ENCODE data around the gene MAOA.

Gene MAOA

GRCh38 chrX:43693602-43694406 is 37.7 kb downstream of the MAOA start:
- TF ChIP-seq TEAD4 (IDR thresholded peaks at IDR 0.05) (no peak), ZBTB7A (IDR thresholded peaks at IDR 0.05; ENCODE audit: low read depth) (no peak), EGR1 (IDR thresholded peaks at IDR 0.05) (no peak), NFIC (IDR thresholded peaks at IDR 0.05) (no peak), YY1 (IDR thresholded peaks at IDR 0.05; ENCODE audit: low read depth) (no peak), REST (IDR thresholded peaks at IDR 0.05; ENCODE audit: low read depth) (no peak), USF1 (IDR thresholded peaks at IDR 0.05) (no peak), RAD21 (IDR thresholded peaks at IDR 0.05; ENCODE audit: low read depth) (no peak), CEBPB (IDR thresholded peaks at IDR 0.05) (no peak), CREB1 (IDR thresholded peaks at IDR 0.05; ENCODE audit: low read depth) (no peak), TCF12 (IDR thresholded peaks at IDR 0.05; ENCODE audit: low read depth) (no peak), TAF1 (IDR thresholded peaks at IDR 0.05; ENCODE audit: low read depth) (no peak), MAX (IDR thresholded peaks at IDR 0.05) (no peak), FOXM1 (IDR thresholded peaks at IDR 0.05; ENCODE audit: borderline replicate concordance, low read depth) (no peak), EP300 (IDR thresholded peaks at IDR 0.05; ENCODE audit: borderline replicate concordance) (no peak)

GRCh38 chrX:43699475-43699874 is 43.4 kb downstream of the MAOA start:
- no peak for TF ChIP-seq CEBPB (IDR thresholded peaks at IDR 0.05)
- TF ChIP-seq NFIC (IDR thresholded peaks at IDR 0.05), result no peak
- TF ChIP-seq FOXM1 (IDR thresholded peaks at IDR 0.05; ENCODE audit: borderline replicate concordance, low read depth), result no peak
- no peak for TF ChIP-seq ZBTB7A (IDR thresholded peaks at IDR 0.05; ENCODE audit: low read depth)
- TF ChIP-seq TAF1 (IDR thresholded peaks at IDR 0.05; ENCODE audit: low read depth), result no peak
- no peak for TF ChIP-seq MAX (IDR thresholded peaks at IDR 0.05)
- no peak for TF ChIP-seq EP300 (IDR thresholded peaks at IDR 0.05; ENCODE audit: borderline replicate concordance)

GRCh38 chrX:43702079-43702524 is 46.0 kb downstream of the MAOA start:
- TF ChIP-seq EP300 (IDR thresholded peaks at IDR 0.05; ENCODE audit: borderline replicate concordance), result no peak
- no peak for TF ChIP-seq ZBTB7A (IDR thresholded peaks at IDR 0.05; ENCODE audit: low read depth)
- no peak for TF ChIP-seq FOXM1 (IDR thresholded peaks at IDR 0.05; ENCODE audit: borderline replicate concordance, low read depth)
- TF ChIP-seq REST (IDR thresholded peaks at IDR 0.05; ENCODE audit: low read depth), result no peak
- no peak for TF ChIP-seq YY1 (IDR thresholded peaks at IDR 0.05; ENCODE audit: low read depth)
- TF ChIP-seq TAF1 (IDR thresholded peaks at IDR 0.05; ENCODE audit: low read depth), result no peak
- TF ChIP-seq EGR1 (IDR thresholded peaks at IDR 0.05), result no peak
- TF ChIP-seq RAD21 (IDR thresholded peaks at IDR 0.05; ENCODE audit: low read depth), result no peak
- TF ChIP-seq TEAD4 (IDR thresholded peaks at IDR 0.05), result no peak
- no peak for TF ChIP-seq MAX (IDR thresholded peaks at IDR 0.05)
- no peak for TF ChIP-seq NFIC (IDR thresholded peaks at IDR 0.05)
- TF ChIP-seq CEBPB (IDR thresholded peaks at IDR 0.05), result no peak
- no peak for TF ChIP-seq USF1 (IDR thresholded peaks at IDR 0.05)
- TF ChIP-seq TCF12 (IDR thresholded peaks at IDR 0.05; ENCODE audit: low read depth), result no peak
- TF ChIP-seq CREB1 (IDR thresholded peaks at IDR 0.05; ENCODE audit: low read depth), result no peak

- TF ChIP-seq EP300 (IDR thresholded peaks at IDR 0.05; ENCODE audit: borderline replicate concordance) (no peak), EGR1 (IDR thresholded peaks at IDR 0.05) (no peak), CREB1 (IDR thresholded peaks at IDR 0.05; ENCODE audit: low read depth) (no peak), TCF12 (IDR thresholded peaks at IDR 0.05; ENCODE audit: low read depth) (no peak), MAX (IDR thresholded peaks at IDR 0.05) (no peak), FOXM1 (IDR thresholded peaks at IDR 0.05; ENCODE audit: borderline replicate concordance, low read depth) (no peak), CEBPB (IDR thresholded peaks at IDR 0.05) (no peak), RAD21 (IDR thresholded peaks at IDR 0.05; ENCODE audit: low read depth) (no peak)
Measured at GRCh38 chrX:43702660-43703059, 46.6 kb downstream of the MAOA start.

- TF ChIP-seq TCF12 (IDR thresholded peaks at IDR 0.05; ENCODE audit: low read depth), result no peak
- no peak for TF ChIP-seq REST (IDR thresholded peaks at IDR 0.05; ENCODE audit: low read depth)
- no peak for TF ChIP-seq TEAD4 (IDR thresholded peaks at IDR 0.05)
- TF ChIP-seq TAF1 (IDR thresholded peaks at IDR 0.05; ENCODE audit: low read depth), result no peak
- no peak for TF ChIP-seq RAD21 (IDR thresholded peaks at IDR 0.05; ENCODE audit: low read depth)
- TF ChIP-seq EP300 (IDR thresholded peaks at IDR 0.05; ENCODE audit: borderline replicate concordance), result no peak
- TF ChIP-seq NFIC (IDR thresholded peaks at IDR 0.05), result no peak
- no peak for TF ChIP-seq MAX (IDR thresholded peaks at IDR 0.05)
- TF ChIP-seq CEBPB (IDR thresholded peaks at IDR 0.05), result no peak
- no peak for TF ChIP-seq USF1 (IDR thresholded peaks at IDR 0.05)
Measured at GRCh38 chrX:43703211-43703791, 47.2 kb downstream of the MAOA start.
